NCI-H82 treated with DMSO at 0.1 percent for 48 hours (cell line): Measurements from ENCODE around the gene EML5.
A peak's percentile ranks its signal among the peaks of the same experiment; 100 is the strongest.
"Not testable (repeated sequence)": the region's sequence is repeated elsewhere in the genome, so short reads cannot be mapped to it uniquely, and the experiment has no call there.

Experiments used
- DNase-seq: peaks from one replicate; lab custom pipeline; 2025; ENCODE audit not compliant: unreplicated experiment; lab: John Stamatoyannopoulos, UW

EML5 gene

DNA sequence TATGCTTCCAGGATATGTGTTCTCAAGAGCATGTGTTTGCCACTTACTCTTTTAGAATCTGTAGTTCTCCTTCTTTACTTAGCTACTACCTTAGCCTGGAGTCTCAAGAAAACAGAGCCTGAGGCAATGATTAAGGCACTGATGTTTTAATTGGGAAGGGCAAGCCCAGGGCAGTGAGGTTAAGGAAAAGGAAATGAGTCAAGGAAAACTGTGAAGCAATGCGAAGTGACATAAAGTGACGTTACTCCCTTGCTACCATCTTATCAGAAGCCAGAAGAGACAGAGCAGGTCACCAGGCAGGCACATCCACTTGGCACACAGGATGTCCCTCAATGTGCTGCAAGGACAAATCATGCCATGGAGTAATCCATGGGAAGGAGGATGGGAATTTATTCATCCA, 11.3 kb upstream of the EML5 start:
- DNase-seq: no peak

DNA sequence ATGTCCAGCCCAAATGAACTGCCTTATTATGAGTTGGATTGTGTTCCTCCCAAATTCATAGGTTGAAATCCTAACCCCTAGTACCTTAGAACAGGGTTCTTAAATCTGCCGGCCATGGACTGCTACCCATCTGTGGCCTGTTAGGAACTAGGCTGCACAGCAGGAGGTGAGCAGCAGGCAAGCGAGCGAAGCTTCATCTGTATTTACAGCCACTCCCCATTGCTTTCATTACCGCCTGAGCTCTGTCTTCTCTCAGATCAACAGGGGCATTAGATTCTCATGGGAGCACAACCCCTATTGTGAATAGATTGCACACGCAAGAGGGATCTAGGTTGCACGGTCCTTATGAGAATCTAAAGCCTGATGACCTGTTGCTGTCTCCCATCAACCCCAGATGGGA, 9.8 kb upstream of the EML5 start:
- no peak for DNase-seq

DNA sequence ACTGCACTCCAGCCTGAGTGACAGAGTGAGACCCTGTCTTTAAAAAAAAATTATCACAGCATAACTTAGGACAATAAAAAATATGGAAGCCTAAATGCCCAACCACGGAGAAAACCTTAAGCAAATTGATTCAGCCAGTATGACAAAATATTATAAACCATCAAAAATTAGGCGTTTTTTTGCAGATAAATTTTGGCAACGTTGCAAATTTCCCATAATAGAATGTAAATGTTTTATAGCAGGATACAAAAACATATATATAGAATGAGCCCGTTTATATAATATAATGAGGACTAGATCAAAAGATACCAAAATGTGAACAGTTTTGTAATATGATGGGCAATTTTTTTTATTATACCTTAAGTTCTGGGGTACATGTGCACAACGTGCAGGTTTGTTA, 6.8 kb upstream of the EML5 start:
- DNase-seq: no peak

DNA sequence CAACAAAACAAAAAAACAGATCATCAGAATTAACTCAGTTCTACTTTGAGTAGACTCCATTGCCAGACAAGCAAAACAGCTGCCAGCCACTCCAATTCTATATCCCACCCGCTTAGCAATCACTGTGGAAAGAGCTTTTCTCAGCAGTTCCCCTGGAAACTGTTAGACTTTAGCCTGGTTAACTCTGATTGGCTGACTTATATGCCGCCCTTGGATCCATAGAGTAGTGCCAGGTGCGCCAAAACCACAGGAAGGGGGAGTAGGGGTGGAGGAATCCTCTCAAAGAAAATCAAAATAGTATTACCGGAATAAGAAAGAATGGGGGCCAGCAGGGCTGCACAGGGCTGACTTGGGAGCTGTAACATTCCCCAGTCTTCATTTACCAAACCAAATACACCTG, 5.4 kb upstream of the EML5 start:
- DNase-seq: peak; percentile 30

DNA sequence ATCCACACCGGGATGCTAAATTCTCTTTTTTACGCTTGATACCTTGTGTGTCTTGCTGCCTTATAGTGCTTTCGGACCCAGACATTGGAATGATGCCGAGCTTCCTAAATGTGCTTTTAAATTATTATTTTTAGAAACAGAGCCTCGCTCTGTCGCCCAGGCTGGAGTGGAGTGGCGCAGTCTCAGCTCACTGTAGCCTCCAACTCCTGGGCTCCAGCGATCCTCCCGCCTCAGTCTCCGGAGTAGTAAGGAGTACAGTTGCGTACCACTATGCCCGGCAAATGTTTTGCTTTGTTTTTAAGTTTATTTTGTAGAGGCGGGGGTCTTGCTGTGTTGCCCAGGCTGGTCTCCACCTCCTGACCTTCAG, 489 bp upstream of the EML5 start:
- no peak for DNase-seq

DNA sequence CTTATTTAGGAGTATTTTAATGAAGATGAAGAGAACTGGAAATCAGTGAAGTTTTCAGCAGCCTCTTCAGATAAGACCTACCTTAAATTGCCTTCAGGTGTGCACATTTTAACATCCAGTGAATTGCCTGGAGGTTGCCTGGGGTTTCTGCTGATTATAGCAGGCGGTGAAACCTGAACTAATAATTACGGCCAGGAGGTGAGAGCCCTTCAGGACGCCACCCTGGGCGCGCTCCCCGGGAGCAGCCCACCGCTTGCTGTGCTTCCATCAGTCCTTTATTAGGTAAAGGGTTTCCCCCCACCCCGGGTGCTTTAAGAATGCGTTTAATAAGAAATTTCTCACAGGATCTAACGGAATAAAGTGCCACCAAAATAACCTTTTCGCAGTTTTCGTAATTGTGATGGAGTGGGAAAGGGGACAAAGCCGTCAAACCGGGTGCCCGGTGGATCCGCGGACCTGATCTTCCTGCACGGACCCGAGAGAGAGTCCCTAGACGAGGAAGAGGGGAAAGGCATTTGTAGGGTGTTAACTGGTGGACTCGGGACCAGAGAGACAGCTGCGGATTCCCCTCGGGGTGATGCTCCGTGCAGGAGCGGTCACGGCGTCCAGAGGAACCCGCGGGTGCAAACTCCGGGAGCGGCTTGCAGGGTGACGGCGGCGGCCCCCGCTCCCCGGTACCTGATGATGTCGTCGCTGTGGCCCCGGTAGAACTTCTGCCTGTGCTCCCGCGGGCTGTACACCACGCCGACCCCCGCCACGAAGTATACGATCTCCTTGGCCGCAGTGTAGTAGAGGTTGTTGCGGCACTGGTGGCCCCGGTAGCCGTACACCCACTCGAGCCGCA, 902 bp downstream of the EML5 start:
- DNase-seq: no peak

DNA sequence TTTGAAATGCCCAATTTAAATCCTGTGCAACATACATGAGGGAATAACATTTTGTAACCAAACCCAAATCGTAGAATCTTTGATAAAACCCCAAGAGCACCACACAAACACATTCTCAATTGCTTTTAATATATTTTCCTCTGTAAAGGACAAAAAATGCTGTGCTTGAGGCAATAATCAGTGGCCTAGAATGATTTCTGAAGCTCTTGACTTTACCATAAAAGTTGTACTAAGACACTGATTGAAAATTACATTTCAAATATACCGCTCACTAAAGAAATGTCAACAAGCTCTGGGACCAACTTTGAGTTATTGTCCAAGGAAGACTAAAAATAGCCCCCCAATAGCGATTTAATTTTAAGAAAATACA, 1.5 kb downstream of the EML5 start:
- DNase-seq: no peak

DNA sequence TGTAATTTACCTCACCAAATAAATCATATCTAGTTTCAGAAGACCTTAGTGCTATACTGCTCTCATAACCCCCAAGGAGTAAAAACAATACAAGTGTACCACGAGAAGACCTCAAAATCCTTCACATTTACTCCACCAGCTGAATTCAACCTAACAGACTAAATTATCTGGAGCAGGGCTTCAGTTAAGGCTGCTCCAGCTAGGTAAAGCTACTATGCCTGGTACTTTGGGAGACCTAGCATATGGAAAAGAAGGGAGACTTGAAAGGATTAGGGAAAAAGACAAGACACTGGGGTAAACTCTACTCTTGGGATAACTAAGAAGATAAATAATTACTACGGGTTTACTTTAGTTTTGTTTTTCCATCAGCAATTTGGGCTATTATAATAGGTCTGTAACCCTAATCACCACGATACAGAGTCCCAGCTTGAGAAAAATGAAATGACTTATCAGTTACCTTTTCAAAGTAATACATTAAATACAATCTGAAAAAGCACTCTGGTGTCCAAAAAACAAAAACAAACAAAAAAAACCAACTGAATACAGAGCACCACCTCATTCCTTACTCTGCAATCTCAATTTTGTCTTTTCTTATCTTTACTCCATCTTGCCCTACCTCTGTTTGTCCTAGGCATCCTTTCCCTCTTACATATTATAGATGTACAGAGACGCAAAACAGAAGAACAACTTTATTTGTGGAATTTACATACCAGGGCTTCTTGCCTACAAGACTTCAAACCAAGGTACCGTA, 2.1 kb downstream of the EML5 start:
- peak; percentile 10 for DNase-seq

DNA sequence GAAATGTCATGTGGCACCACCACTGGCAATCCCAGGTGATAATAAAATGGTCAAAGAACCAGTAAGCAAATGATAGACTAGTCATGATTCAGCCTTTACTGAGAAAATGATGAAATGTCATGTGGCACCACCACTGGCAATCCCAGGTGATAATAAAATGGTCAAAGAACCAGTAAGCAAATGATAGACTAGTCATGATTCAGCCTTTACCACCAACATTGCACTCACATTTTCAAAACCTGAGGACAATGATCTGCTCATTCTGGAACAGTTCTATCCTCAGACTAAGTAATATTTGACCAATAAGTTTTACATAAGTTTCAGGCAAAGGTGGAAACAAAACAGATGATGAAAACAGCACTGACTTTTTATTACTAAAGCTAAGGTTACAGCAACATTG, 3.2 kb downstream of the EML5 start:
- DNase-seq: not testable (repeated sequence)

DNA sequence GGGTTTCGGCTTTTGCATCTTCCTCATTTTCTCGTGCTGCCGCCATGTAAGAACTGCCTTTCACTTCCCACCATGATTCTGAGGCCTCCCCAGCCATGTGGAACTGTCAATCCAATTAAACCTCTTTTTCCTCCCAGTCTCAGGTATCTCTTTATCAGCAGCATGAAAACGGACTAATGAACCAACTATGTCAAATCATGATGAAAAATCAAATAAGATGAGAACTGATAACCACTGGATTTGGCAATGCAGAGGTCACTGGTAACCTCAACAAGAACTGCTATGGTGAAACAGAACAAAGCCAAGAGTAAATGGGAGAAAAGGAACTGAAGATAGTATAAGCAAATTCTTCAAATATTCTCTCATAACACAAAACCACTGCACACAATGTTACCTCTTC, 6.0 kb downstream of the EML5 start:
- no peak for DNase-seq

DNA sequence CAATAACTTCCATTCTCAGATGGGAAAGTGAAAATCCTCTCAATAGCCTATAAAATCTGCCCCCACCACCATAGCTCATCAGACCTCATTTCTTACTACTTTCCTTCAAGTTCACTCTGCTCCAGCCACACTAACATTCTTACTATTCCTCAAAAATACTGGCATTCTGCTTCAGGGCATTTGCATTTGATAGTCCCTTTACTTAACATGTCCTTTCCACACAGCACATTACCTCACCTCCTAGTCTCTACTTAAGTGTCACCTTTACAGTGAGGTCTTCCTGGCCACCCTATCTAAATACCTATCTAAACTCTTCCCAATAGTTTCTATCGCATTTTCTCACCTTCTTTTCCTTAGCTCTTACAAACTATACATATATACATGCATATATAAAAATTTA, 6.8 kb downstream of the EML5 start:
- DNase-seq: no peak

DNA sequence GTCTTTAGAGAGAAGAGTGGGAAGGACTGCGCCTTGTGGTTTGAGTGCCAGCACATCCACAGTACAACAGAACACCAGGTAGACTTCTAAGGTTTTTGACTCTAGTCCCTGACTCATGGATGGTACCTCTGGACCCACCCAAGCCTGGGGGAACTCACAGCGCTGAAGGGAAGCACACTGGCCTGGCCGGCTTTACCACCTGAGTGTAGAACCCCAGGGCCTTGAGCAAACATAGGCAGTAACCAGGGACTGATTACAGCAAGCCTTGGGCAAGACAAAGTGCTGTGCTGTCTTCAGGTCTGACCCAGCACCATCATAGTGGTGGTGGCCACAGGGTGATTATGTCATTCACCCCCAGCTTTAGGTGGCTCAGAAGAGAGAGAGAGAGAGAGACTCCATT, 17.2 kb downstream of the EML5 start:
- DNase-seq: no peak

DNA sequence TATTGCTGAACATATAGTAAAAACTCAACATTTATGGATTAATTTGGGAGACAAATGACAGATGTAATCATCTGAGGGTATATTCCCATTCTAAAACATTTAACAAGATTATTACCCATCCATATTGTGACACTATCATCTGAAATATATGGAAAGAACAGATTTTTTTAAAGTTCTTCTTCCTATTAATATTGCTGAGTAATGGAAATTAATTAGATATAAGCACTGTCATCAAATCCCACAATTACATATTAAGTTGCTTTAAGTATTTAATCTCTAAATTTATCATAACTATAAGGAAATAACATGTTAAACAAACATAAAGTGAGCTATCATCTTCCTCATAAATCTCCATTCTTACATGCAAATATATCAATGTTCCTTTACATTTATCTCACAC, 22.0 kb downstream of the EML5 start:
- DNase-seq: no peak

DNA sequence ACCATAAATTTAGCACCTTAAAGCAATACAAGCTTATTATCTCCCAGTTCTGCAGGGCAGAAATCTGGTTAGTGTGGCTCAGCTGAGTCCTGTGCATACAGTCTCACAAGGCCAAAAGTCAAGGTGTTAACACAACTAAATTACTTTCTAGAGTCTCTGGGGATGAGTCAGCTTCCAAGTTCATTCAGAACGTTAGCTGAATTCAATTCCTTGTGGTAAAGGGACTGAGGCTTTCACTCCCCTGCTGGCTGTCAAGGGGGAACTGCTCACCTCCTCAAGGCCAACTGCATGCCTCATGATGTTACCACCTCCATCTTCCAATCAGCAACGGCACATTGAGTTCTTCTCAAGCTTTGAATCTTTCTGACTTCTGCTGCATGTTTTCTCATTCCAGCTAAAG, 27.6 kb downstream of the EML5 start:
- DNase-seq: no peak

DNA sequence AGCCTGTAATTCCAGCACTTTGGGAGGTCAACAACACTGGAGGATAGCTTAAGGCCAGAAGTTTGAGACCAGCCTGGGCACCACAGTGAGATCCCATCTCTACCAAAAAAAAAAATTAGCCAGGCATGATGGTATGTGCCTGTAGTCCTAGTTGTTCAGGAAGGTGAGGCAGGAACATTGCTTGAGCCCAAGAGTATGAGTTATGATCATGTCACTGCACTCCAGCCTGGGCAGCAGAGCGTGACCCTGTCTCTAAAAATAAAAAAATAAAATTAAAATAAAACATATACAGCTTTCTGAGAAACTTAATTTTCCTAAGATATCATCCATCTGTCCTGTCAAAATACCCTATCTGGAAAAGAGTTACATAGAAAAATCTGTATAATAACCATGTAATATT, 38.9 kb downstream of the EML5 start:
- DNase-seq: no peak

DNA sequence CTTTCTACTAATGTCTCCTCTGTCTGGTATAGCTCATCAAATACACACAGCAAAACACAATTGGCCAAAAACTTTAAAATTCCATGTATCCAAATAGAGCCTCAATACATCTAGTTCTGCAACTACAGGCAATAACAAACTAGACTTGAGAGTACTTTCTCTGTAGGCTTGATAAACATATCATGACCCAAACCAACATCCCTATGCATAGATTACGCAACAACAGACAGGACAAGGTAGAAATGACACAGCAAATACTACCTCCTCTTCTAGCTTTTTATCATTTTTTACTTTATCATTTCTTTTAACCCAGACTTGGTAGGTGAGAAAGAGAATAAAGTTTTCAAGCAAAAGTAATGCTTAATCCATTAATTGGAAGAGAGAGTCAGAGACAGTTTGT, 41.8 kb downstream of the EML5 start:
- DNase-seq: no peak

DNA sequence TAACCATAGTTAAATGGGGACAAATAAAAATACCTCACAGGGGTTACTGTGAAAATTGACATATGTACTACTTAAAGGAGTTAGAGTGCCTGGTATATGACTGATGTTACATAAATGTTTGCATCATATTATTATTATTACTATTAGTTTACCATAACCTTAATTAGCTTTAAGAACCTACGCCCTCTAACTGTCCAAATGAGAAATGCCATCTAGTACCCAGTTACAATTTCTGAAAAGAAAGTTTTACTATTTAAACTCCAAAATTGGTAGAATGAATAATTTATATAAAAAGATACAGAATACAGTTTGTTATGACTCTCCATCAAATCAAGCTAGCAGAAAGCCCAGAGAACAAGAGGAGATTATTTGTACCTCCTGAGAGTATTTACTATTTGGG, 42.3 kb downstream of the EML5 start:
- no peak for DNase-seq

DNA sequence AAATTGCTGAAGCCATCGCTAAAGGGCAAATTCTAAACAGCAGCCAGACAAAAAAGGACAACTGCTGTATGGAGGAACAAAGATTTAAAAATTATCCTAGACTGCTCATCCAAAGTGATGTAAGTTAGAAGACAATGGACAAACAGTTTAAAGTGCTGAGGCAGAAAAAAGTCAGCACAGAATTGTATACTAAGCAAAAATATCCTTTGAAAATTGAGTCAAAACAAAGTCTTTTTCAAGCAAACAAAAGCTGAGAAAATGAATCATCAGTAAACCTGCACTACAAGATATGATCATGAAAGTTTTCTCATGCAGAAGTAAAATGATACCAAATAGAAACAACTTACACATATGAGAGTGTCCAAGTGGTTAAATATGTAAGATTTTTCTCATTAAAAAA, 43.6 kb downstream of the EML5 start:
- no peak for DNase-seq

DNA sequence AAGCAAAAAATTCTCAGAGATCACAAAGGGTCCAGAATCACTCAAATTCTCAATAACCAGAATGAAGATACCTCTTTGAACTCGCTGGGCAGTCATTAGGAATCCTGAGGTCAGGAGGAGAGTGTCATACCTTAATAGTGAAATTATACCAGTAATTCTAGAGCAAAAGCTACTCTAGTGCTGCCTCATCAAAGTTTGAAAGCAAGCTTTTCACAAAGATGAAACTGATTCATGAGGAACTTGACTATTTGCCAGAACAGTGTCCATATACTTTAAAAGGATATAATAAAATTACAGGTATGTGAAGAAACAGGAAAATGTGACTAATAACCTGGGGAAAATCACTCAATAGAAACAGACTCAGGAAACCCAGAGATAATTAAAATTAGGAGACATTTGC, 44.5 kb downstream of the EML5 start:
- DNase-seq: no peak

DNA sequence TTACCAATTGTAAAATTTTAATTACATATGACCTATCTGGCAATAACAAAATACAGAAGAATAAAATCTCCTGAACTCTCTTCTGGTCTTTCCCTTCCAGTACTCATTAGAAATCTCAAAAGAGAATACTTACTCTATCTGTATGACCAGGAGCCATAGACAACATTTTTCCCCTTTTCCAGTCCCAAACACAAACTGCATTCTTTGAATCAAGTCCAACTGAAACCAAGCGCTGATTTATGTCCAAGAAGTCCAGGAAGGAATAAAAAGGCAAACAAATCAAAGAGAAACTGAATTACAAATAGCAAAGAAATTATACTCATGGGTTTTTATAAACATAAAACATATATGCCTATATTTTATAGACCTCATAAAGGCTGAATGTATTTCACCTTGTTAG, 46.7 kb downstream of the EML5 start:
- DNase-seq: no peak

DNA sequence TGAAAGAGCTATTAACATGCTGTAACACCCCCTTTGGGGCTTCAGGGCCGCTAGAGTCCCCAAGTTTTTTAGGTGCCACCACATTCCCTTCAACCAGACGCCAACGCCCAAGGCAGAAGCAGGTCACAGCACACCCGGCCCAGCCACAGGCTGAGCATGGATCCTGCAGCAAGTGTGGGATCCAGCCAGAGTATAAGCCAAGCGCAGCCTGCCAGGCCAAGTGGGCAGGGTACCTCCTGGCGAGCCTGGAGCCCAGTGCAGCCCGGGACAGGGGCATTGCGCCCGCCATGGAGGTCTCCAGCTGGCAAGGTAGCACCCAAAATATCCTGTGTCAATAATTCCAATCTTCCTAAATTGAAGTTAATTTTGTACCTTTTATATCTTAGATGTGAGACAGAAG, 55.5 kb downstream of the EML5 start:
- DNase-seq: no peak

DNA sequence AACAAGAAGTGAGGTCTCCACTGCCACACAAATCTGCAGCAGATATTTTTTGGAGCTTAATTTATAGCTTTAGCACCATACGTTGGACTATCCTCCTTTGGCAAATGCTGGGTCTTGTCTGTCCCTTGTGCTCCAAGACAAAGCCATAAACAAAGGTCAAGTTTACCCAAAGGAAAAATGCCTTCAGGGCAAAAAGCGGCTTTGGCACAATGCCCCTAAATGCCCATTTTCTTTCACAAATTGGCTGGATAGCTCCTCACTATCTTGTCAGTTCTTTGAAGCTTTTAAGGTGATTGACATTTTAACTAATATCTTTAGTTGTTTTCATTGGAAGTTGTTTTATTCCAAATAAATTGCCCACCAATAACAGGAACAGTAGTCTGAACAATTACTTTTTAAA, 59.6 kb downstream of the EML5 start:
- no peak for DNase-seq

DNA sequence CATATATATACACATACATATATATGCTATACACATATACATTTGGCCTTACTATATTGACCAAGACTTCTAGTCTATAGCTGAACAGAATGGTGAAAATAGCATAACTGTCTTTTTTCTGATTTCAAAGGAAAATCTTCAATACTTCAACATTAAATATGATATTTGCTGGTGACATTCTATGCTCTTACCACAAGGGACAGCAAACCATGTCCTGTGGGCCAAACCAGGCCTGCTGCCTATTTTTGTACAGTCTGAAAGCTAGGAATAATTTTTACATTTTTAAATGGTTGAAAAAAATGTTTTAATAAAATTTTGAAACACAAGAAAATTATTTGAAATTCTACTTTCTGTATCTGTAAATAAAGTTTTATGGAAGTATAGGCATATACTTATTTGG, 63.6 kb downstream of the EML5 start:
- DNase-seq: no peak
